ENCODE data around the gene CNN2.

CNN2 gene

DNA sequence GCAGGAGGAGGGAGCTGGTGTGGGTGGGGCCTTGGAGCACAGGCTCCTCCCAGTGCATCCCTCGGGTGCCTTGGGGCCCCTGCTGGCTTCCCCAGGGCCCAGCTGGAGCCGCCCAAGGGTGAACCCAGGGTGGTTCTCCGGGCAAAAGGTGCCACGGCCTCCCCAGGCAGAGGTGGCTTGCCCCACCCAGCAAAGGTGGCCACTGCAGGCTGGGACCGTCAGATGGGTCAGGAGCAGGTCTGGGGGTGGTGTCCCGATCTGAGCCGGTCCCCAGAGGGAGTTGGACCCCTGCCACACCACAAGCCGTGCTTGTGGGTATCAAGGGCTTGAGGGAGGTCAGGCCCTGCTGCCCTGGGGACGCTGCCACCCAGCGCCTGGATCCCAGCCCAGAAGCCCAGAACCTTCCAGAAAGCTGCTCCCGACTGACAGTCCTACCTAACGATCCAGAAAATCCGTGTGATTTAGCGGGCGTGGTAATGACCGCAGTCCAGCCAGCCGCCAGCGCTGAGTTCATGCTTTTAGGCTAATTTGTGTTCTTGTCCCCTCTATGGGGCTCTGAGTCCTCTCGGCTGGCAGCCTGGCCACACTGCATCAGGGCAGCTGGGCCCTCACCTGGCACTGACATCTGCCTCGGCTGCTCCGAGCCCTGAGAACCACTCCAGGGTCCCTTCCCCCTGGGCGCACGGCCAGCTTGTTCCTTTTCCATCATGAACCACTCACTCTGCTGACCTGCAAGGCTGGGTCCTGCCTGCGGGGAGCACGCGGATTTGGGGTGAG is 31.2 kb upstream of the CNN2 start:
- DNase-seq (ENCODE audit: extremely low read depth in 1 of 2, low read depth in 1 of 2), result no peak

DNA sequence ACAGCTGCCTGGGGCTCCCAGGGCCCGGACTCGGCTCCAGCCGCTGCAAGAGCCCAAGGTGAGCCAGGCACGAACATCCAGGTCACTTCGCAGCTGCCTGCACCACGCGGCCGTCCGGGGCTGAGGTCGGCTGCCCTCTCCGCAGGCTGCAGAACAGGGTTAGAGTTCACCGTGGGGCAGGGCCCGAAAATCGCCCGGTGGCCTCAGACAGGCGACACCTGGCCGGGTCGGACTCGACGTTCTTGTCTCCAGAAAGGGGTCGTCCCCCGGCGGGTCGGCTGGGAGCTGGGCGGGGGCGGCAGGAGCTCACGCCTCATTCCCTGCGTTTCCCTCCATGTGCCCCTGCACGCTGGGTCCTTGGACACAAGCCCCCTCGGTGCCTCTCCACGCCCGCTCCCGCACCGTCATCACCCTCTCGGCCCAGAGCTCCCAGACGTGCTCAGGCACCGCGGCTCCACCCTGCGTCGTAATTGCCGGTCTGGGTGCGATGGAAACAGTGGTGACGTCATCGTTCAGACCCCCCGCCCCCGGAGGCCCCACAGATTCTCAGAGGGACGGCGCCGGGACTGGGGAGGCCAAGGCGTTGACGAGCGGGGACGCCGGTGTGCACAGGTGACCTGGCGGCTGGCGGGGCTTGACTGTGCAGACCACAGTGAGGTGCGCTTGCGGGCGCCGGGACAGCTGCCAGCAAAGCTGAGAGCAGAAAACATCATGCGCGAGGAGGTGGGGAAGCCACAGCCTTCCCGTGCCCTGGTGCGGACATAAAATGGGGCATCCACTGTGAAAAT is 30.2 kb upstream of the CNN2 start:
- DNase-seq (ENCODE audit: extremely low read depth in 1 of 2, low read depth in 1 of 2), result peak; percentile 37 to 96

GRCh38 chr19:998064-998463 is 28.3 kb upstream of the CNN2 start:
- no peak for DNase-seq (ENCODE audit: extremely low read depth in 1 of 2, low read depth in 1 of 2)

- DNase-seq (ENCODE audit: extremely low read depth in 1 of 2, low read depth in 1 of 2), result no peak
Observed at GRCh38 chr19:999379-999719, 27.1 kb upstream of the CNN2 start.

GRCh38 chr19:1000095-1000494 is 26.3 kb upstream of the CNN2 start, which contains the start of gene GRIN3B:
TSS of gene GRIN3B (plus strand) at chr19:1000419. CDS start at chr19:1000438, 19 bp downstream.
- peak; percentile 34 to 51 for DNase-seq (ENCODE audit: extremely low read depth in 1 of 2, low read depth in 1 of 2)

DNA sequence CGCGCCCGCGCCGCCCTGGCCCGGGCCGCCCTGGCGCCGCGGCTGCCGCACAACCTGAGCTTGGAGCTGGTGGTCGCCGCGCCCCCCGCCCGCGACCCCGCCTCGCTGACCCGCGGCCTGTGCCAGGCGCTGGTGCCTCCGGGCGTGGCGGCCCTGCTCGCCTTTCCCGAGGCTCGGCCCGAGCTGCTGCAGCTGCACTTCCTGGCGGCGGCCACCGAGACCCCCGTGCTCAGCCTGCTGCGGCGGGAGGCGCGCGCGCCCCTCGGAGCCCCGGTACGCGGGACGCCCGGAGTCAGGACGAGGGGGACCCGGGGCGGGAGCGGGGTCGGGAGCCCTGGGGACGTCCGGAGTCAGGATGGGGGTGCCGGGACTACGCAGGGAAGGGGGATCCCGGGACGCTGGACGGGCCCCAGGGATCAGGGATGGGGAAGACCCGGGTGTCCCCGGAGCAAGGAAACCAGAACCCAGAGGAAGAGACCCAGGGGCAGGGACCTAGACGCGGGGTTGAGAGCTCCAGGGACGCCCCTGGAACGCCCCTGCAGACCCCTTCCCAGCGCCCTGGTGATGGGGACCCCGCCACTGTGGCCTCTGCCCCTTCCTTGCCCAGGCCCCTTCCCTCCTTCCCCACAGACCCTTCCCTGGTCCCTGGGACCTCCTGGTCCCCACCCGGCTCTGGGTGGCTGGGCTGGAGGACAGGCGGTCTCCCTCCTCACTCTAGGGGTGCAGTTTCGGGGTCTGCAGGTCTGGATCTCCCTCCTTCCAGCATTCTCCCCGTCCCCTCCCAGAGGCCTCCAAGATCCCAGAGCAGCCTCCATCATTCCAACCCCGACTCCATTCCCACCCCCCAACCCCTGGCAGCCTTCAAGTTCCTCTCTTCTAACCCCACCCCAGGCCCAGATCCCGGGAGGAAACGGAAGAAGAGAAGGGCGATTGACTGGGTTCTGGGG is 25.5 kb upstream of the CNN2 start:
- no peak for DNase-seq (ENCODE audit: extremely low read depth in 1 of 2, low read depth in 1 of 2)

DNA sequence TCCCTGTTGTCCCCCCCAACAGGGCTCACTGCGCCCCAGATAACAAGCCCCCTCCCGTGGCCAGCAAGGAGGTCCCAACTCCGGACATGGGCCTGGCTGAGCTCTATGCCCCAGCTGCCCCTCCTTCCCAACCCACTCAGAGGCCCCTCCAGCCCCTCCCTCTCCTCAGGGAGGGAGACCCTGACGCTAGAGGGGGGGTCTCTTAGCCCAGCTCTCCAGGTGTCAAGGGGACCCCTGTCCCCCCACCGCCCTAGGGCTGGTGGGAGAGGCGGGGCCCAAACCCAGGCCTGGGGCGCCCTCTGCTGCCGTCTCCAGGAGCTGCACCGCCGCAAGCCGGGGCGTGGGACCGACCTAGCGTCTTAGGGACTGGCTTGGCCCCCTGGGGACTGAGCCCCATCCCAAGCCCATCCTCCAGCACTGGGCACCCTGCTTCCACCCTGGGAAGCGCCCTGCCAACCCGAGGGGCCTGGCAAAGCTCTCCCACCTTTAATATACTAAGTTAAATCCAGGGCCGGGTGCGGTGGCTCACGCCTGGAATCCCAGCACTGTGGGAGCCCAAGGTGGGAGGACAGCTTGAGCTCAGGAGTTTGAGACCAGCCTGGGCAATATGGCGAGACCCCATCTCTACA is 24.8 kb upstream of the CNN2 start:
- peak in 1 of 2 donors; percentile 63 for DNase-seq (ENCODE audit: extremely low read depth in 1 of 2, low read depth in 1 of 2)

DNA sequence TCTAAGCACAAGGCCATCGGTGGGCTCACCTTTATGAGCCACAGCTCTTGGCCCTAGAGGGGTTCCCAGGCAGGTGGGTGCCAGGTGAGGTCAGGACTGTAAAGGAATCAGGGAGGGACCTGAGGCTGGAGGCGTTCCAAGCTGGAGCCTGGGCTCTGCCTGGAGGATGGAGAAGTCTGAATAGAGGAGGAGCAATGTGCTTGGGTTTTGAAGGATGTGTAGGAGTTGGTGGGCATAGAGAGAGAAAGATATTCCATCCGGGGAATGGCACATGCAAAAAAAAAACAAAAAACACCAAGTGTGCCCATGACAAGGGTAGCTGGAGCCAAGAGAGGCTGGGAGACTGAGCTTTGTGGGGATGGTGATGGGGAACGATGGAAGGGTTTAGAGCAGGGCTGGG is 23.8 kb upstream of the CNN2 start:
- DNase-seq (ENCODE audit: extremely low read depth in 1 of 2, low read depth in 1 of 2), result no peak

DNA sequence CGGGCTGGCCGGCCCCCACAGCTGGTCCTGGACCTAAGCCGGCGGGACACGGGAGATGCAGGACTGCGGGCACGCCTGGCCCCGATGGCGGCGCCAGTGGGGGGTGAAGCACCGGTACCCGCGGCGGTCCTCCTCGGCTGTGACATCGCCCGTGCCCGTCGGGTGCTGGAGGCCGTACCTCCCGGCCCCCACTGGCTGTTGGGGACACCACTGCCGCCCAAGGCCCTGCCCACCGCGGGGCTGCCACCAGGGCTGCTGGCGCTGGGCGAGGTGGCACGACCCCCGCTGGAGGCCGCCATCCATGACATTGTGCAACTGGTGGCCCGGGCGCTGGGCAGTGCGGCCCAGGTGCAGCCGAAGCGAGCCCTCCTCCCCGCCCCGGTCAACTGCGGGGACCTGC is 23.1 kb upstream of the CNN2 start:
- no peak for DNase-seq (ENCODE audit: extremely low read depth in 1 of 2, low read depth in 1 of 2)

DNA sequence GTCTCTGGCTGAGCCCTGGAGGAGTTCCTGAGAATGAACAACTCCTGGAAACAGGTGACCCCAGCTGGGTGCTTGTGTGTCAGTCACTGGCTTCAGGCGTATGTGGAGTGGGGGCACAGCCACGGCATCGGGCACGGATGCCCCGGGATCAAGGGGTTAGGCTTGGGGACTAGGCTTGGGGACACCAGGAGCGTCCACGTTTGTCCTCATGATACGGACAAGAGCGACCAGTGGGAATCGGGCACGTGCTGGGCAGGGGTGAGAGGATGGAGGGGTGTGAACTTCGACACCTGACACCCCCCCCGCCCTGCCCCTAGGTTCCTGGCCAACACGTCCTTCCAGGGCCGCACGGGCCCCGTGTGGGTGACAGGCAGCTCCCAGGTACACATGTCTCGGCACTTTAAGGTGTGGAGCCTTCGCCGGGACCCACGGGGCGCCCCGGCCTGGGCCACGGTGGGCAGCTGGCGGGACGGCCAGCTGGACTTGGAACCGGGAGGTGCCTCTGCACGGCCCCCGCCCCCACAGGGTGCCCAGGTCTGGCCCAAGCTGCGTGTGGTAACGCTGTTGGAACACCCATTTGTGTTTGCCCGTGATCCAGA is 22.1 kb upstream of the CNN2 start:
- DNase-seq (ENCODE audit: extremely low read depth in 1 of 2, low read depth in 1 of 2), result no peak

GRCh38 chr19:1004803-1005664 is 21.4 kb upstream of the CNN2 start:
- no peak for DNase-seq (ENCODE audit: extremely low read depth in 1 of 2, low read depth in 1 of 2)

- no peak for DNase-seq (ENCODE audit: extremely low read depth in 1 of 2, low read depth in 1 of 2)
Observed at GRCh38 chr19:1006711-1007398, 19.6 kb upstream of the CNN2 start.

DNA sequence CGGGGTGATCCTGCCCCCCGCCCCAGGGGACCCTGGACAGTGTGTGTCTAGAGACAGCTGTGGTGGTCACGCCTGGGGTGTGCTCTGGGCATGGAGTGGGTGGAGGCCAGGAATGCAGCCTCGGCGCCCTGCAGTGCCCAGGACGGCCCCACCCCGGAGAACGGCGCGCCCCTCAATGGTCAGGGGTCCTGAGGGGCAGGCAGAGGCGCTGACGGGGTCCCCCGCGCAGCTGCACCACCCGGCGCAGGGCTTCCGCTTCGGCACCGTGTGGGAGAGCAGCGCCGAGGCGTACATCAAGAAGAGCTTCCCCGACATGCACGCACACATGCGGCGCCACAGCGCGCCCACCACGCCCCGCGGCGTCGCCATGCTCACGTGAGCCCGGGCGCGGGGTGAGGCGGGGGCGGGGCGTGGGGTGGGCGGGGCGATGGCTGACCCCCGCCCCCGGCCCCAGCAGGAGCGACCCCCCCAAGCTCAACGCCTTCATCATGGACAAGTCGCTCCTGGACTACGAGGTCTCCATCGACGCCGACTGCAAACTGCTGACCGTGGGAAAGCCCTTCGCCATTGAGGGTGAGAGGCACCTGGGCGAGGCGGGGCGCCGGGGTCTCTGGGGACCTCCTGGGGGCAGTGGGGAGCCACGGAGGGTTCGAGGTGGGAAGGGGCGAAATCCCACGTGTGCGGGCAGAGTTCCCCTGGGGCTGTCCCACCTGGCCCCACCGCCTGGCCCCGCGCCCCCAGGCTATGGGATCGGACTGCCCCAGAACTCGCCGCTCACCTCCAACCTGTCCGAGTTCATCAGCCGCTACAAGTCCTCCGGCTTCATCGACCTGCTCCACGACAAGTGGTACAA is 18.8 kb upstream of the CNN2 start:
- no peak for DNase-seq (ENCODE audit: extremely low read depth in 1 of 2, low read depth in 1 of 2)

DNA sequence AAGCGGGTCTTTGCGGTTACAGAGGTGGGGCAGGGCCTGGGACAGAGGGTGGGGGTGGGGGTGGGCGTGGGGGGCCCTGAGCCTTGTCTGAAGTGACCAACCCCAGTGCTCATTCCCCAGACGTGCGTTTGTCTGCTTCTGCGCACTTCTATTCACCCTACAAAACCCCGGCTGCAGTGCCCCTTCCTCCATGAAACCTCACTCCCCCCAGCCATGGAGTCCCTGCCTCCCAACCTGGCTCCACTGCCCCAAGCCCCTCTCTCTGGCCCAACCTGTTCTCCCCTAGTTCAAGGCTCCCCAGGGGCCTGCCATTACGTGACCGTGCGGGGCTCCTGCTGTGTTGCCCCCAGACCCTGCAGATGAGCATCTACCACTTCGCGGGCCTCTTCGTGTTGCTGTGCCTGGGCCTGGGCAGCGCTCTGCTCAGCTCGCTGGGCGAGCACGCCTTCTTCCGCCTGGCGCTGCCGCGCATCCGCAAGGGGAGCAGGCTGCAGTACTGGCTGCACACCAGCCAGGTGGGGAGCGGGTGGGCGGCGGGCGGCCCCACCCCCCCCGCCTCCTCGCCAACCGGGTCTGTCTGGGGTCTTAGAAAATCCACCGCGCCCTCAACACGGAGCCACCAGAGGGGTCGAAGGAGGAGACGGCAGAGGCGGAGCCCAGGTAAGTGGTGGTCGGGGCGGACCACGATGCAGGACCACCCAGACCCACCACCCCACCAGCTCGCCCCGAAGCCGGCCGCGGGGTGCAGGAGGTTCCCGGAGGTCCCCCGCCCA is 18.0 kb upstream of the CNN2 start:
- DNase-seq (ENCODE audit: extremely low read depth in 1 of 2, low read depth in 1 of 2), result no peak

- no peak for DNase-seq (ENCODE audit: extremely low read depth in 1 of 2, low read depth in 1 of 2)
Observed at GRCh38 chr19:1009041-1009980, 17.1 kb upstream of the CNN2 start.

GRCh38 chr19:1009981-1010538 is 16.3 kb upstream of the CNN2 start:
- no peak for DNase-seq (ENCODE audit: extremely low read depth in 1 of 2, low read depth in 1 of 2)
